ENCODE results near the gene SYP.

- TF ChIP-seq, protein P1, sequence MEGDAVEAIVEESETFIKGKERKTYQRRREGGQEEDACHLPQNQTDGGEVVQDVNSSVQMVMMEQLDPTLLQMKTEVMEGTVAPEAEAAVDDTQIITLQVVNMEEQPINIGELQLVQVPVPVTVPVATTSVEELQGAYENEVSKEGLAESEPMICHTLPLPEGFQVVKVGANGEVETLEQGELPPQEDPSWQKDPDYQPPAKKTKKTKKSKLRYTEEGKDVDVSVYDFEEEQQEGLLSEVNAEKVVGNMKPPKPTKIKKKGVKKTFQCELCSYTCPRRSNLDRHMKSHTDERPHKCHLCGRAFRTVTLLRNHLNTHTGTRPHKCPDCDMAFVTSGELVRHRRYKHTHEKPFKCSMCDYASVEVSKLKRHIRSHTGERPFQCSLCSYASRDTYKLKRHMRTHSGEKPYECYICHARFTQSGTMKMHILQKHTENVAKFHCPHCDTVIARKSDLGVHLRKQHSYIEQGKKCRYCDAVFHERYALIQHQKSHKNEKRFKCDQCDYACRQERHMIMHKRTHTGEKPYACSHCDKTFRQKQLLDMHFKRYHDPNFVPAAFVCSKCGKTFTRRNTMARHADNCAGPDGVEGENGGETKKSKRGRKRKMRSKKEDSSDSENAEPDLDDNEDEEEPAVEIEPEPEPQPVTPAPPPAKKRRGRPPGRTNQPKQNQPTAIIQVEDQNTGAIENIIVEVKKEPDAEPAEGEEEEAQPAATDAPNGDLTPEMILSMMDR (IDR thresholded peaks at IDR 0.05): no peak
- TF ChIP-seq POLR2AphosphoS5 (IDR thresholded peaks at IDR 0.05) (no peak), POLR2A (IDR thresholded peaks at IDR 0.05) (no peak)
Measured at GRCh38 chrX:49228185-49228584, 28.2 kb upstream of the SYP start.

Data from prostate gland (tissue), 2 donors.